HL-60 (cell line): ENCODE data around the gene SPTBN5.

ENCODE experiments used
- DNase-seq, 2 experiments: peaks; one replicate each; pipeline ENCODE4 v3.0.0-alpha.2; 2010 to 2020; ENCODE audit warnings: low read depth in 1 of 2, low spot score in 1 of 2
- H3K27ac ChIP-seq: fragments of 250-450 bp; sonication (Bioruptor Pico); replicated peaks from 2 replicates; pipeline ENCODE4 v1.5.1; 2020; ENCODE audit warnings: mild to moderate bottlenecking, moderate library complexity
- H3K27me3 ChIP-seq: fragments of 250-450 bp; sonication (Bioruptor Pico); 2 replicates; pipeline ENCODE4 v1.5.1; 2021; ENCODE audit warnings: mild to moderate bottlenecking, moderate library complexity; ENCODE audit not compliant: insufficient read depth, poor library complexity, severe bottlenecking
- H3K4me3 ChIP-seq: replicated peaks from 2 replicates; pipeline ENCODE4 v1.5.1; 2011; ENCODE audit warnings: mild to moderate bottlenecking, control low read depth, low read length; ENCODE audit not compliant: insufficient read depth
- GABPA ChIP-seq: IDR thresholded peaks from 2 replicates; pipeline ENCODE4 v1.6.1; 2012; ENCODE audit warnings: low read depth
- POLR2AphosphoS5 ChIP-seq: IDR thresholded peaks from 2 replicates; pipeline ENCODE4 v1.6.1; 2012; ENCODE audit warnings: low read depth
- SPI1 ChIP-seq: IDR thresholded peaks from 2 replicates; pipeline ENCODE4 v1.6.1; 2012; ENCODE audit warnings: low read depth, mild to moderate bottlenecking, borderline replicate concordance
- TF ChIP-seq, protein P1 (sequence below): IDR thresholded peaks from 2 replicates; pipeline ENCODE4 v1.6.1; 2012; ENCODE audit warnings: low read depth; ENCODE audit not compliant: insufficient replicate concordance
- TF ChIP-seq, protein P2 (sequence below): IDR thresholded peaks from one replicate; pipeline ENCODE4 v1.5.1; 2011; ENCODE audit warnings: low read length, control low read depth, inconsistent platforms; ENCODE audit not compliant: insufficient read depth

Gene SPTBN5

DNA sequence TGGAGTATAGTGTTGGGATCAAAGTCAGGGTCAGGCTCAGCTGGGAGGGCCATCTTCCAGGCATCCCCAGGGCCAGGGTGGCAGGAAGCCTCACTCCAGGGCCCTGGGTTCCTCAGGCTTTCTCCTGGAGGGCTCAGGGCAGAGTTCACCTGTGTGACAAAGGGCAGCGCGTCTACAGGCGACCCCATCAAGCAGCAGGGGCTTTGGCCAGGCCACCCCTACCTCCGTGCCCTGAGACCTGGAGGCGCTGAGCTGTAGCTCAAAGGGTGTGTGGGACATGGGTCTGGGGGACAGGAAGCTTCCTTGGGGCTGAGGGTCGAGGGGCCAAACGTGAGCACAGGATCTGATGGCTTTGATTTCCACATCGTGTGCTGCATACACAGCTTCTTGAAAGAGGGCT is 12.8 kb downstream of the SPTBN5 start:
- TF ChIP-seq, protein P1, sequence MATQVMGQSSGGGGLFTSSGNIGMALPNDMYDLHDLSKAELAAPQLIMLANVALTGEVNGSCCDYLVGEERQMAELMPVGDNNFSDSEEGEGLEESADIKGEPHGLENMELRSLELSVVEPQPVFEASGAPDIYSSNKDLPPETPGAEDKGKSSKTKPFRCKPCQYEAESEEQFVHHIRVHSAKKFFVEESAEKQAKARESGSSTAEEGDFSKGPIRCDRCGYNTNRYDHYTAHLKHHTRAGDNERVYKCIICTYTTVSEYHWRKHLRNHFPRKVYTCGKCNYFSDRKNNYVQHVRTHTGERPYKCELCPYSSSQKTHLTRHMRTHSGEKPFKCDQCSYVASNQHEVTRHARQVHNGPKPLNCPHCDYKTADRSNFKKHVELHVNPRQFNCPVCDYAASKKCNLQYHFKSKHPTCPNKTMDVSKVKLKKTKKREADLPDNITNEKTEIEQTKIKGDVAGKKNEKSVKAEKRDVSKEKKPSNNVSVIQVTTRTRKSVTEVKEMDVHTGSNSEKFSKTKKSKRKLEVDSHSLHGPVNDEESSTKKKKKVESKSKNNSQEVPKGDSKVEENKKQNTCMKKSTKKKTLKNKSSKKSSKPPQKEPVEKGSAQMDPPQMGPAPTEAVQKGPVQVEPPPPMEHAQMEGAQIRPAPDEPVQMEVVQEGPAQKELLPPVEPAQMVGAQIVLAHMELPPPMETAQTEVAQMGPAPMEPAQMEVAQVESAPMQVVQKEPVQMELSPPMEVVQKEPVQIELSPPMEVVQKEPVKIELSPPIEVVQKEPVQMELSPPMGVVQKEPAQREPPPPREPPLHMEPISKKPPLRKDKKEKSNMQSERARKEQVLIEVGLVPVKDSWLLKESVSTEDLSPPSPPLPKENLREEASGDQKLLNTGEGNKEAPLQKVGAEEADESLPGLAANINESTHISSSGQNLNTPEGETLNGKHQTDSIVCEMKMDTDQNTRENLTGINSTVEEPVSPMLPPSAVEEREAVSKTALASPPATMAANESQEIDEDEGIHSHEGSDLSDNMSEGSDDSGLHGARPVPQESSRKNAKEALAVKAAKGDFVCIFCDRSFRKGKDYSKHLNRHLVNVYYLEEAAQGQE = no peak
- TF ChIP-seq GABPA = no peak
- no peak for TF ChIP-seq POLR2AphosphoS5
- TF ChIP-seq, protein P2, sequence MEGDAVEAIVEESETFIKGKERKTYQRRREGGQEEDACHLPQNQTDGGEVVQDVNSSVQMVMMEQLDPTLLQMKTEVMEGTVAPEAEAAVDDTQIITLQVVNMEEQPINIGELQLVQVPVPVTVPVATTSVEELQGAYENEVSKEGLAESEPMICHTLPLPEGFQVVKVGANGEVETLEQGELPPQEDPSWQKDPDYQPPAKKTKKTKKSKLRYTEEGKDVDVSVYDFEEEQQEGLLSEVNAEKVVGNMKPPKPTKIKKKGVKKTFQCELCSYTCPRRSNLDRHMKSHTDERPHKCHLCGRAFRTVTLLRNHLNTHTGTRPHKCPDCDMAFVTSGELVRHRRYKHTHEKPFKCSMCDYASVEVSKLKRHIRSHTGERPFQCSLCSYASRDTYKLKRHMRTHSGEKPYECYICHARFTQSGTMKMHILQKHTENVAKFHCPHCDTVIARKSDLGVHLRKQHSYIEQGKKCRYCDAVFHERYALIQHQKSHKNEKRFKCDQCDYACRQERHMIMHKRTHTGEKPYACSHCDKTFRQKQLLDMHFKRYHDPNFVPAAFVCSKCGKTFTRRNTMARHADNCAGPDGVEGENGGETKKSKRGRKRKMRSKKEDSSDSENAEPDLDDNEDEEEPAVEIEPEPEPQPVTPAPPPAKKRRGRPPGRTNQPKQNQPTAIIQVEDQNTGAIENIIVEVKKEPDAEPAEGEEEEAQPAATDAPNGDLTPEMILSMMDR = no peak
- TF ChIP-seq SPI1 = no peak

DNA sequence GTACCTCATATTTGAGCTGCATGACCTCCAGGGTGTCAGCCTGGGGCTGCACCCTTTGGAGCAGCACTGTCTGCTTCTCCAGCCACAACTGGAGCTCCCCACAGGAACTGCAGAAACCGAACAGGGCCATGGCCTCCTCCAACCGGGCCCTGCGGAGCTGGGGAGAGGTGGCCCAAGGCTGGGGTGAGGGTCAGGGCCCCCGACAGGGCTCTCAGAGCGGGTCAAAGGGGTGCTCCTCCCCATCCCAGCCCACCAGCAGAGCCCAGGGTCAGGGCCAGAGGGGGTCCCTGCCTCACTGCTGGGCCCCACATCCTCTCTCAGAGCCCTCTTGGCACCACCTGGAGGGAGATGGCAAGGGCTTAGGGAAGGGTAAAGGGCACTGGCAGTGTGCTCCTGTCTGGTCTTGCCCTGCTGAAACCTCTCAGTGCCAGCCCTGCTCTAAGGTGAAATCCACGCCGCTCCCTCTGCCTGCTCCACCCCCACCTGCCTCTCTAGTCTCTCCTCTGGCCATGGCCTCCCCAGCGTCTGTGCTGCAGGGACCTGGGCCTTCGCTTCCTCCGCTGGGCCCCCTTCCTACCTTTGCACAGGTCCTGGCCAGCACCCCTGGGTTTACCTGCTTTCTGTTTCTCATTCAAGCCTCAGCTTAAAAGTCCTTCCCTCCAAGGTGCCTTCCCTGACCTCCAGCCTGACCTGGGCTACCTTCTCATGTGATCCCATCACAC is 13.5 kb downstream of the SPTBN5 start:
- TF ChIP-seq GABPA = no peak
- TF ChIP-seq SPI1 = no peak
- TF ChIP-seq, protein P1 = no peak
- TF ChIP-seq, protein P2 = no peak
- TF ChIP-seq POLR2AphosphoS5 = no peak
- no peak overlapping the region for H3K27ac ChIP-seq
- DNase-seq = no peak
- no peak overlapping the region for H3K4me3 ChIP-seq
- no peaks in the 10 kb centered on the region for H3K27me3 ChIP-seq

More for the DNA sequence above, 12.8 kb downstream of the SPTBN5 start:
- DNase-seq = no peak
- Histone ChIP-seq H3K27me3 (no peaks in the 10 kb centered on the region), H3K4me3 (no peak overlapping the region), H3K27ac (no peak overlapping the region)

DNA sequence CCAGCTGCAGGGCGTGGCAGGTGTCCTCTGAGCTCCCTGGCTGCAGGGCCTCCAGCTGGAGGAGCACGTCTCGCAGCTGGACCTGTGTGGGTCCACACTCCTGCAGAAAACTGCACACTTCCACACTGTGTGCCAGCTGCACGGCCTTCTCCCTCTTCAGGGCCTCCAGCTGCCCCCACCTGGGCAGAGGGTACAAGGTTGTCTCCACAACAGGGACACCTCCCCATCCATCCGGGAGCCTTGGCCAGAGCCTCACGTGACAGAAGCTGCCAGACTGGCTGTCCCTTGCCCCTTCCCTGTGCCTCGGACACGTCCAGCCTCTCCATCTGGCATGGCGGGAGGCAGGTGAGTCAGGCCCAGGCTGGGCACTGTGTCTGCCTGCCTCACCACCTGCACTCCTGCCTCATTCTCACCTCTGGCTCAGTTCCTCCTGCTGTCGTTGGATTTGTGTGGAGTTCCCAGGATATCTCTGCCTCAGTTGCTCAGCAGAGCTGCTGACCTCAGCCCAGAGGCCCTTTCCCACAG is 14.5 kb downstream of the SPTBN5 start:
- Histone ChIP-seq H3K27ac (no peak overlapping the region), H3K27me3 (no peaks in the 10 kb centered on the region), H3K4me3 (no peak overlapping the region)
- no peak for DNase-seq
- TF ChIP-seq, protein P1 = no peak
- TF ChIP-seq SPI1 (no peak), POLR2AphosphoS5 (no peak), GABPA (no peak)
- TF ChIP-seq, protein P2 = no peak
